HG03139 (cell line): Measurements from ENCODE around the gene ARHGEF2.
A peak's percentile ranks its signal among the peaks of the same experiment; 100 is the strongest.
"Not testable (repeated sequence)": the region's sequence is repeated elsewhere in the genome, so short reads cannot be mapped to it uniquely, and the experiment has no call there.

ENCODE experiments used
- ATAC-seq: cut with Tn5 transposase; IDR thresholded peaks from one replicate; pipeline ENCODE4 v1.9.1; 2021; ENCODE audit not compliant: unreplicated experiment

The ARHGEF2 gene

GRCh38 chr1:155944444-155944799 is 33.9 kb downstream of the ARHGEF2 start:
- no peak for ATAC-seq

- ATAC-seq = no peak
These were observed 35.7 kb downstream of the ARHGEF2 start for GRCh38 chr1:155942578-155943141.

DNA sequence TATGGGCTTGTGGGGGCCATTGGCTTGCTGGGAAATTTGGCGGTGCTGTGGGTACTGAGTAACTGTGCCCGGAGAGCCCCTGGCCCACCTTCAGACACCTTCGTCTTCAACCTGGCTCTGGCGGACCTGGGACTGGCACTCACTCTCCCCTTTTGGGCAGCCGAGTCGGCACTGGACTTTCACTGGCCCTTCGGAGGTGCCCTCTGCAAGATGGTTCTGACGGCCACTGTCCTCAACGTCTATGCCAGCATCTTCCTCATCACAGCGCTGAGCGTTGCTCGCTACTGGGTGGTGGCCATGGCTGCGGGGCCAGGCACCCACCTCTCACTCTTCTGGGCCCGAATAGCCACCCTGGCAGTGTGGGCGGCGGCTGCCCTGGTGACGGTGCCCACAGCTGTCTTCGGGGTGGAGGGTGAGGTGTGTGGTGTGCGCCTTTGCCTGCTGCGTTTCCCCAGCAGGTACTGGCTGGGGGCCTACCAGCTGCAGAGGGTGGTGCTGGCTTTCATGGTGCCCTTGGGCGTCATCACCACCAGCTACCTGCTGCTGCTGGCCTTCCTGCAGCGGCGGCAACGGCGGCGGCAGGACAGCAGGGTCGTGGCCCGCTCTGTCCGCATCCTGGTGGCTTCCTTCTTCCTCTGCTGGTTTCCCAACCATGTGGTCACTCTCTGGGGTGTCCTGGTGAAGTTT is 36.4 kb downstream of the ARHGEF2 start:
- no peak for ATAC-seq

GRCh38 chr1:155940993-155941844 is 37.1 kb downstream of the ARHGEF2 start, which contains the start of gene RXFP4:
RXFP4 (plus strand) TSS chr1:155941638; CDS start chr1:155941710, 72 bp downstream.
- ATAC-seq = no peak

DNA sequence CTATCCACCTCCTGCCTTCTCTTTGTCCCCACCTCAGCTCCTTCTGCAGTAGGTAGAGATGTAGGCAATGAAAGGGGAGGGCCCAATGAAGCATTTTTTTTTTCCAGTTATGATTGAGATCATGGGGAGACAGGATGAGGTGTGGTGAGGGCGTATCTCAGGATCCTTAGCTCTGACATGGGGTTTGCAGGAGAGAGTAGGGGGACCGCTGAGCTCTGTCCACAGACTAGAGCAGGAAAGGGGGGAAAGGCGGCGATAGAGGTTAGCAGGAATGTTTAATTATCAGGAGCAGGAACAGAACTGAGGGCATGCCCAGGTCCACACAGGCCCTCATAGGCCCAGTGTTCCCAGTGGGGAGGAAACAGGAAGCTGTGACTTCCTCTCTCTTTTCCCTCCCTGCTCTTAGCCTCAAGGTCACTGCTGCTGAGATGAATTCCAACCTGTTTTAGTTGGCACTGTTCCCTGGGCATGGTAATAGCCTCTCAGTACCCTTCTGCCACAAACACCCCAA is 37.8 kb downstream of the ARHGEF2 start:
- no peak for ATAC-seq

DNA sequence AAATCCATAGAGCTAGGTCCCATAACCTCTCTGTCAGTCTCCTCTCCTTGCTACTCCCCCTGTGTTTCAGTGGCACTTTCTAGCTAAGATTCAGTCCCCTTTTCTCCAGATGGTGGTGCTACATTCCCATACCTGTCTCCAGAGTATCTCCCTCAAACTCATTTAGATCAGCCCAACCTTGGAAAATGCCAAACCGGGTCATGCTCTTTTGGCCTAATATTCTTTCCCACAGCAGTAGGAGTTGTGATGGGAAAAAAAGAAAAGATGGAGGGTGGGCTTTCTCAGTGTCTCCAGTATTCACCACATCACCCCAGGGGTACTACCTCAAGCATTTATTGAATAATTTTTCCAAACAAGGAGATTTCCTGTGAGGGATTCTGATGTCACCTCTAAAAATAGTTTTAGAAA is 40.1 kb downstream of the ARHGEF2 start:
- no peak for ATAC-seq

GRCh38 chr1:155934936-155935590 is 43.3 kb downstream of the ARHGEF2 start:
- ATAC-seq = no peak

DNA sequence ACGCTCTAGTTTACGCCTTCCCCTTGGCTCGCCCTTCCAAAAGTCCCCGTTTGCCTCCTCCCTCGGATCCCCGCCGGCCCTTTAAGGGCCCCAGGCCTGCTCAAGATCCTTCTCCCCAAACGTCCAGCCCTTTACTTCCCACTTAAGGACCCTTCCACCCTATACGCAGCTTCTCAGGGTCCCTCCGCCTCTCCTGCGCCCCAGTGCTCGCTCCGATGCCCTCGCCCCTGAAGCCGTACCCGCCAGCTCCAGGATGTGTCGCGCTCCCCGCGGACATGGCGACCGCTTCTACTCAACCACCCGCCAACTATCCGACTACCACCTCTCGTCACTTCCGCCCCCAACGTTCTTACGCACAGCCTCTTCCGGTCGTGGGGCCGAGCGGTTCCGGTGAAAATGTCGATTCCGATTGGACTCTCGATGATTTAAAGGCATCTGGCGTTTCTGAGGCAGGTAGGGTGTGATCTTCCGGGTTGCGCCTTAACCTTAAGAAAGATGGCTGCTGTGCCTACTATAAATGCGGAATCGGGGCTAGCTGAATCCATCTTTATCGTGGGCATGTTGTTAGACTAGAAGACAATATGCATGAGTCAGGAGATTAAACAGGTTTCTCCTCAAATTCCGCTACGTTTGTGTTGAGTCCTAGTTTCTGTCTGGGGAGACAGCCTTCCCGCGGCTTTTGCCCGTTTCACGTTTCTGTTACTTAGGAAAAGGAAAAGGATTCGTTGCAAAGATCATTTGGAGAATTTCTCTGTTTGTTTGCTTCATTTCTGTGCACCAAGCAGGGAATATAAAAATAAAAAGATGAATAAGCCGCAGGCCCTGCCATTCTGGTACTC is 44.0 kb downstream of the ARHGEF2 start, which contains the start of gene KHDC4:
Gene KHDC4 (minus strand): TSS at position 317 of the 839 bp plus-strand sequence. CDS start 40 bp downstream, at position 277.
- peak; percentile 90 for ATAC-seq

- ATAC-seq = no peak
These were observed 44.7 kb downstream of the ARHGEF2 start for GRCh38 chr1:155933591-155934096.

DNA sequence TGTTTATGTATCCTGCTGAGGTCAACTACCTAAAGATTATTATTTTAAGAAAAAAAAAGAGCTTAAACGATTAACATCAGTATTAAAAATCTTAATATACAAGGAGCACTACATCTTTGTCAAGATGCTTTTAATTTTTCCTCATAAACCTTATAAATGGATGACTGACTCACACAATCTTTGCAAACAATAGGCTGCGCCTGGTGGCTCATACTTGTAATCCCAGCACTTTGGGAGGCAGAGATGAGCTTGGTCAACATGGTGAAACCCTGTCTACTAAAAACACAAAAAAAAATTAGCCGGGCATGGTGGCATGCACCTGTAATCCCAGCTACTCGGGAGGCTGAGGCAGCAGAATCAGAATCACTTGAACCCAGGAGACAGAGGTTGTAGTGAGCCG is 45.9 kb downstream of the ARHGEF2 start:
- ATAC-seq = no peak

DNA sequence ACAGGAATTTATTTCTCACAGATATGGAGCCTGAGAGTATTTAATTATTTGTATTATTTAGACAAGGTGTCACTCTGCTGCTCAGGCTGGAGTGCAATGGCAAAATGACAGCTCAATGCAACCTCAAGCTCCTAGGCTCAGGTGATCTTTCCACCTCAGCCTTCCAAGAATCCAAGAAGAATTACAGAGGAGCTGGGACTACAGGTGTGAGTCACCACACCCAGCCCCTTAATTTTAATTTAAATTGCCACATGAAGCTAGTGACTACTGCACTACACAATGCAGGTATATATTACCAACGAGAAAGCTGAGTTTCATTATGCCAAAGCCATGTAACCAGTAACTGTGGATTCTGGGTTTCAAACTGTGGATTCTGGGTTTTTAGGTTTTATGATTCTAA is 46.3 kb downstream of the ARHGEF2 start:
- no peak for ATAC-seq

GRCh38 chr1:155931332-155932038 is 46.9 kb downstream of the ARHGEF2 start:
- no peak for ATAC-seq

- ATAC-seq = not testable (repeated sequence)
These were observed 47.6 kb downstream of the ARHGEF2 start for GRCh38 chr1:155930725-155931124.

- no peak for ATAC-seq
These were observed 49.3 kb downstream of the ARHGEF2 start for GRCh38 chr1:155929057-155929456.

GRCh38 chr1:155925506-155925905 is 52.8 kb downstream of the ARHGEF2 start:
- no peak for ATAC-seq

GRCh38 chr1:155920717-155921116 is 57.6 kb downstream of the ARHGEF2 start:
- ATAC-seq = no peak

- ATAC-seq = no peak
These were observed 58.5 kb downstream of the ARHGEF2 start for GRCh38 chr1:155919801-155920200.

DNA sequence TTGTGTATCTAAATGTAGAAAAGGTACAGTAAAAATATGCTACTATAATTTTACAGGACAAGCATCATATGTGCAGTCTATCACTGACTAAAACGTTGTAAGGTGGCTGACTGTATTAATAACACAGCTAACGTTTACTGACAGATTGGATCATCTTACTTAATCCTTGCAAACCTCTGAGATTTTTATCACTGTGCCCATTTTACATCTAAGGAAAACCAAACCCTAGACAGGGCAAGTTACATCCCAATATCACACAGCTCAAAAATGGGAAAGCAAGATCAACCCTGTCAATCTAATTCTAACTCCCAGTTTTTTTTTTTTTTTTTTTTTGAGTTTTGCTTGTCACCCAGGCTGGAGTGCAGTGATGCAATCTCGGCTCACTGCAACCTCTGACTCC is 59.7 kb downstream of the ARHGEF2 start:
- ATAC-seq = no peak
